Measurements from ENCODE around the gene LRP1B.

LRP1B gene

GRCh38 chr2:141118836-141119235, 1012.0 kb downstream of the LRP1B start:
- TF ChIP-seq EP300 (IDR thresholded peaks at IDR 0.05; ENCODE audit: borderline replicate concordance) (no peak), ZBTB7A (IDR thresholded peaks at IDR 0.05; ENCODE audit: low read depth) (no peak)

GRCh38 chr2:141113301-141113700, 1017.5 kb downstream of the LRP1B start:
- no peak for TF ChIP-seq RAD21 (IDR thresholded peaks at IDR 0.05; ENCODE audit: low read depth)
- TF ChIP-seq FOXM1 (IDR thresholded peaks at IDR 0.05; ENCODE audit: borderline replicate concordance, low read depth) = no peak
- TF ChIP-seq EGR1 (IDR thresholded peaks at IDR 0.05) = no peak
- TF ChIP-seq TAF1 (IDR thresholded peaks at IDR 0.05; ENCODE audit: low read depth) = no peak
- TF ChIP-seq, protein P1, sequence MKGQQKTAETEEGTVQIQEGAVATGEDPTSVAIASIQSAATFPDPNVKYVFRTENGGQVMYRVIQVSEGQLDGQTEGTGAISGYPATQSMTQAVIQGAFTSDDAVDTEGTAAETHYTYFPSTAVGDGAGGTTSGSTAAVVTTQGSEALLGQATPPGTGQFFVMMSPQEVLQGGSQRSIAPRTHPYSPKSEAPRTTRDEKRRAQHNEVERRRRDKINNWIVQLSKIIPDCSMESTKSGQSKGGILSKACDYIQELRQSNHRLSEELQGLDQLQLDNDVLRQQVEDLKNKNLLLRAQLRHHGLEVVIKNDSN (IDR thresholded peaks at IDR 0.05) = no peak
- no peak for TF ChIP-seq EP300 (IDR thresholded peaks at IDR 0.05; ENCODE audit: borderline replicate concordance)
- no peak for TF ChIP-seq TCF12 (IDR thresholded peaks at IDR 0.05; ENCODE audit: low read depth)
- no peak for TF ChIP-seq NFIC (IDR thresholded peaks at IDR 0.05)
- no peak for TF ChIP-seq CEBPB (IDR thresholded peaks at IDR 0.05)
- TF ChIP-seq TEAD4 (IDR thresholded peaks at IDR 0.05) = no peak
- TF ChIP-seq ZBTB7A (IDR thresholded peaks at IDR 0.05; ENCODE audit: low read depth) = no peak
- TF ChIP-seq, protein P2, sequence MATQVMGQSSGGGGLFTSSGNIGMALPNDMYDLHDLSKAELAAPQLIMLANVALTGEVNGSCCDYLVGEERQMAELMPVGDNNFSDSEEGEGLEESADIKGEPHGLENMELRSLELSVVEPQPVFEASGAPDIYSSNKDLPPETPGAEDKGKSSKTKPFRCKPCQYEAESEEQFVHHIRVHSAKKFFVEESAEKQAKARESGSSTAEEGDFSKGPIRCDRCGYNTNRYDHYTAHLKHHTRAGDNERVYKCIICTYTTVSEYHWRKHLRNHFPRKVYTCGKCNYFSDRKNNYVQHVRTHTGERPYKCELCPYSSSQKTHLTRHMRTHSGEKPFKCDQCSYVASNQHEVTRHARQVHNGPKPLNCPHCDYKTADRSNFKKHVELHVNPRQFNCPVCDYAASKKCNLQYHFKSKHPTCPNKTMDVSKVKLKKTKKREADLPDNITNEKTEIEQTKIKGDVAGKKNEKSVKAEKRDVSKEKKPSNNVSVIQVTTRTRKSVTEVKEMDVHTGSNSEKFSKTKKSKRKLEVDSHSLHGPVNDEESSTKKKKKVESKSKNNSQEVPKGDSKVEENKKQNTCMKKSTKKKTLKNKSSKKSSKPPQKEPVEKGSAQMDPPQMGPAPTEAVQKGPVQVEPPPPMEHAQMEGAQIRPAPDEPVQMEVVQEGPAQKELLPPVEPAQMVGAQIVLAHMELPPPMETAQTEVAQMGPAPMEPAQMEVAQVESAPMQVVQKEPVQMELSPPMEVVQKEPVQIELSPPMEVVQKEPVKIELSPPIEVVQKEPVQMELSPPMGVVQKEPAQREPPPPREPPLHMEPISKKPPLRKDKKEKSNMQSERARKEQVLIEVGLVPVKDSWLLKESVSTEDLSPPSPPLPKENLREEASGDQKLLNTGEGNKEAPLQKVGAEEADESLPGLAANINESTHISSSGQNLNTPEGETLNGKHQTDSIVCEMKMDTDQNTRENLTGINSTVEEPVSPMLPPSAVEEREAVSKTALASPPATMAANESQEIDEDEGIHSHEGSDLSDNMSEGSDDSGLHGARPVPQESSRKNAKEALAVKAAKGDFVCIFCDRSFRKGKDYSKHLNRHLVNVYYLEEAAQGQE (IDR thresholded peaks at IDR 0.05; ENCODE audit: low read depth) = no peak
- TF ChIP-seq, protein P3, sequence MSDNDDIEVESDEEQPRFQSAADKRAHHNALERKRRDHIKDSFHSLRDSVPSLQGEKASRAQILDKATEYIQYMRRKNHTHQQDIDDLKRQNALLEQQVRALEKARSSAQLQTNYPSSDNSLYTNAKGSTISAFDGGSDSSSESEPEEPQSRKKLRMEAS (IDR thresholded peaks at IDR 0.05) = no peak

DNA sequence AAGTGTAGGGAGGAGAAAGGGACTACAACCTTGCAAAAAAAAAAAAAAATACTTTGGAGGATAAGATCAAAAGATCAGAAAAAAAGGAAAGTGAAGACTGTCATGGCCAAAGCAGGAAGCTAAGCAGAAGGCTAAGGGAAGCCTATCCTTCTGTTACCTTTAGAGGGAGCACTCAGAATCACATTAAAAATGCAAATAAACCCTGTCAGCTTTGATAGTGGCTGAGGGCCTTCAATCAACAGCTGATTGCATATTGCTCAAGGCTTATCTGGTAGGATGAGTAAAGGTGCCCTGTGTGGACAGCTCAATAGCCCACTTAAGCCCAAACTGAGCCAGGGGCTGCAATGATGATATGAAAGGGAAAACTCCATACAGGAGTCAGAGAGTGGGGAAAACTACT, 1021.2 kb downstream of the LRP1B start:
- TF ChIP-seq RAD21 (IDR thresholded peaks at IDR 0.05; ENCODE audit: low read depth) (peak; percentile 8; the same call in 1 of the 2 replicates), YY1 (IDR thresholded peaks at IDR 0.05; ENCODE audit: low read depth) (no peak)

DNA sequence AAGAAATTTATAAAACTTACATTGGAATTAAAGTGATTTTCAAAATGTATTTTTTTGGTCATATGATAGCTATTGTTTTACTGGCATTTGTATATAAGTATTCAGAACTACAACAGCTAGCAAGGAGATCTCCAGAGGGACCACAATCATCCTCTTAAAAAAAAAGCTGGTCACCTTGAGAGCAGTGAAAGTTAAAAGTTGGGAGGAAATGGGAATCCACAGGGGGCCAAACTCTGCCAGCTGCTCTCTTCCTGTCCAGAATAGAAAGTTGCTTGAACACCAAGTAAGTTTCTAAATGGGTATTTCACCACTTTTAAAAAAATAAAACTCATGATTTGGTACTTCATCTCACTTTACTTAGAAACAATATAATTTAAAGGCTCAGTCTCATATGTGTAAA, 1025.1 kb downstream of the LRP1B start:
- TF ChIP-seq, protein P2 (IDR thresholded peaks at IDR 0.05; ENCODE audit: low read depth) = no peak
- TF ChIP-seq TCF12 (IDR thresholded peaks at IDR 0.05; ENCODE audit: low read depth) = no peak
- no peak for TF ChIP-seq EGR1 (IDR thresholded peaks at IDR 0.05)
- no peak for TF ChIP-seq CEBPB (IDR thresholded peaks at IDR 0.05)
- no peak for TF ChIP-seq EP300 (IDR thresholded peaks at IDR 0.05; ENCODE audit: borderline replicate concordance)
- TF ChIP-seq, protein P1 (IDR thresholded peaks at IDR 0.05) = no peak
- no peak for TF ChIP-seq YY1 (IDR thresholded peaks at IDR 0.05; ENCODE audit: low read depth)

DNA sequence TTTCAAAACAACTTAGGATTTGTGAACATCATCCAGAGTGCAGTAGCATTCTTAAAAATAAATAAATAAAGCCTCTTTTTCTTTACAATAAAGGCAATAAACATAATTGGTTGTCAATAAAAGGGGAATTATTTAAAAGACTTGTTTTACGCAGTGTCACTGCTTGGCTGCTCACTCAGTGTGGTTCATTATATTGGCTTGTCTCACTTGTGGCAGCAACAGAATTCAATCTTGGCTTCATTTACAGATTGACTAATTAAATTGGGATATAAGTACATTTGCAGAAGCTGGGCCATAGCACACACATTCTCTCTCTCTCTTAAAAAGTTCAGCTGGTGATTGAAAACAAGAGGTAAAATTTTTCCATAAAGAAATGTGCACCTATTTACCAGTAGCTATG, 1027.6 kb downstream of the LRP1B start:
- TF ChIP-seq TEAD4 (IDR thresholded peaks at IDR 0.05) (no peak), RAD21 (IDR thresholded peaks at IDR 0.05; ENCODE audit: low read depth) (no peak), EGR1 (IDR thresholded peaks at IDR 0.05) (no peak), CEBPB (IDR thresholded peaks at IDR 0.05) (no peak), ZBTB7A (IDR thresholded peaks at IDR 0.05; ENCODE audit: low read depth) (no peak), TAF1 (IDR thresholded peaks at IDR 0.05; ENCODE audit: low read depth) (no peak)
- TF ChIP-seq, protein P2 (IDR thresholded peaks at IDR 0.05; ENCODE audit: low read depth) = no peak

DNA sequence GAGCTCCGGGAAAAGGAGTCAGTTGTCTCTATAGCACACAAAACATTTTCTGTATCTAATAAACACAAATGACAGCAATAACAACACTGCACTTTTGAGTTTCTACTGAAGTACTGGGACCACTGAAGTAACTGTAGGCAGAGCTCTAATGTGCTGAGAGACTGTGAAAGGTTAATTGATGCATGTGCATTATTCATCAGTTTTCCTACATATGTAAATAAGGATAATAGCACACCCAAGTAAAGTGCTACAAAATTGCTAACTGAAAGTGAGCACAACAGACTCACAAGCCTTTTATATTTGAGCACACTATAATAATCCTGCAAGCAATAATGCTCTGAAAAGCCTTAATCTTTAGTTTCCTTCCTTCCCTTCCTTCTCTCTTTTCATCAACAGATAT, 1051.6 kb downstream of the LRP1B start:
- TF ChIP-seq CREB1 (IDR thresholded peaks at IDR 0.05; ENCODE audit: low read depth) (no peak), ZBTB7A (IDR thresholded peaks at IDR 0.05; ENCODE audit: low read depth) (no peak), FOXM1 (IDR thresholded peaks at IDR 0.05; ENCODE audit: borderline replicate concordance, low read depth) (no peak), EGR1 (IDR thresholded peaks at IDR 0.05) (no peak), TEAD4 (IDR thresholded peaks at IDR 0.05) (no peak), EP300 (IDR thresholded peaks at IDR 0.05; ENCODE audit: borderline replicate concordance) (no peak), TAF1 (IDR thresholded peaks at IDR 0.05; ENCODE audit: low read depth) (no peak), RAD21 (IDR thresholded peaks at IDR 0.05; ENCODE audit: low read depth) (no peak), CEBPB (IDR thresholded peaks at IDR 0.05) (no peak)
- TF ChIP-seq, protein P2 (IDR thresholded peaks at IDR 0.05; ENCODE audit: low read depth) = no peak
- TF ChIP-seq, protein P3 (IDR thresholded peaks at IDR 0.05) = no peak
- TF ChIP-seq, protein P1 (IDR thresholded peaks at IDR 0.05) = no peak

Data from Ishikawa (cell line).